ENCODE results near the gene PXK. TPM values are rescaled to one million over a fixed set of nuclear protein-coding genes. Genes with fewer than 3 reads are reported as not detected.

Gene PXK
- total and polyA plus RNA-seq, 8 donors: 8.3 to 54.0 (median 31.1) TPM

DNA sequence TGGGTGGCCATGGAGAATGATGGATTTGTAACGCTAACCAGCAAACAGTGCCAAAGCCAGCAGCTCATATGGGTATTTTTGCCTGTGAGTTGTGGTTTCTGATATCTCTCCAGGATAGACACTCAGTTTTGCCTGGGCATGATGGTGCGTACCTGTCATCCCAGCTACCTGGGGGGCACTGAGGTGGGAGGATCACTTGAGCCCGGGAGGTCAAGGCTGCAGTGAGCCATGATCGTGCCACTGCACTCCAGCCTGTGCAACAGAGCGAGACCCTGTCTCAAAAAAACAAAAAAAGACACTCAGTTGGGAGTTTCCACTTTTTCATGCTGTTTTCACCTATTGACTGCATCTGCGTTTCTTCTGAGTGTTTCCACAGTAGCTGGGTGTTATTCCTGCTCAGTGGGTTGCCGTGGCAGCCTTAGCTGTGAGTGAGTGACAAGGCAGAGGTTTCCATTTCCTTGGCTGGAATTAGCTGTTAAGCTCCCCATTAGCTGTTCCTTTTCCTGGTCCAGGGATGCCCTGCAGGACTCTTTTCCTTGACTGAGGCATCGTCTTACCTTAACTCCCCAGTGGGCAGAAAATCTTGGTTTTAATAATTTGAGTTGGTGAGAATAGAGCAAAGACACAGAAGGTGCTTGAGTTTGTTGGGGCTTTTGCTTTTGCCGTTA, 40.9 kb upstream of the PXK start:
- WGBS, 5 donors: 80 to 93% (median 83%) methylated on average over 9 of the region's 9 CpGs
- H3K4me1 ChIP-seq: no peaks in the 10 kb centered on the region
- H3K36me3 ChIP-seq: peaks cover 5 to 38% (median 24%) of the 10 kb centered on the region in 4 donors
- no peak for DNase-seq
- TF ChIP-seq EP300 (IDR thresholded peaks at IDR 0.05) (no peak), POLR2AphosphoS5 (IDR thresholded peaks at IDR 0.05) (no peak), POLR2A (IDR thresholded peaks at IDR 0.05) (no peak), CTCF (IDR thresholded peaks at IDR 0.05) (no peak)
- H3K9me3 ChIP-seq: no peaks in the 10 kb centered on the region
- H3K27ac ChIP-seq: no peak overlapping the region
- H3K4me3 ChIP-seq: no peak overlapping the region
- H3K27me3 ChIP-seq: no peaks in the 10 kb centered on the region
- intact Hi-C loops (cut with DNase I; ENCODE audit: low total_unique reads): loop anchor here (10.0 kb wide), 1 partner anchor 57 kb away; the partner anchor contains the start of gene ABHD6

DNA sequence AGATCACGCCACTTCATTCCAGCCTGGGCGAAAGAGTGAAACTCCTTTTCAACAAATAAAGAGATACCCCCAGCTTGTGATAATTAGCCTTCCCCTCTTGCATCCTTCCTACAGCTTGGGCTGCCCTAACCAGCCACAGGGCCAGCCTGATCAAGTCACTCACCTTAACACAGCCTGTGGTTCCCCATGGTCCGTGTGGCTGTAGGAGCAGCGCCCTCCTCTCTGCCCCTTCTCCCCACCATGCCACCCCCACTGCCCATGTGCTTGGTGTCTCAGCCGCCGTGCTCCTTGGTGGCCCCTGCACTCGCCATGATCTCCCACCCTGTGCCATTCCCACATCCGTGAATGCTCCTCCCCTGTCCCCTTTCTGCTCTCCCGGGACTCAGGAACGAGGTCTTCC, 39.8 kb upstream of the PXK start:
- TF ChIP-seq POLR2A (IDR thresholded peaks at IDR 0.05): no peak
- no peak for TF ChIP-seq POLR2AphosphoS5 (IDR thresholded peaks at IDR 0.05)
- TF ChIP-seq EP300 (IDR thresholded peaks at IDR 0.05): no peak
- WGBS, 5 donors: 82 to 92% (median 92%) methylated on average over 10 of the region's 10 CpGs
- Histone ChIP-seq H3K27me3 (no peaks in the 10 kb centered on the region), H3K27ac (no peak overlapping the region), H3K4me1 (no peaks in the 10 kb centered on the region), H3K9me3 (no peaks in the 10 kb centered on the region), H3K4me3 (no peak overlapping the region), H3K36me3 (peaks cover 5 to 27% (median 14%) of the 10 kb centered on the region in 4 donors)
- DNase-seq: no peak
- intact Hi-C loops (cut with DNase I; ENCODE audit: low total_unique reads): loop anchor here (10.0 kb wide), 1 partner anchor 58 kb away; the partner anchor contains the start of gene ABHD6

DNA sequence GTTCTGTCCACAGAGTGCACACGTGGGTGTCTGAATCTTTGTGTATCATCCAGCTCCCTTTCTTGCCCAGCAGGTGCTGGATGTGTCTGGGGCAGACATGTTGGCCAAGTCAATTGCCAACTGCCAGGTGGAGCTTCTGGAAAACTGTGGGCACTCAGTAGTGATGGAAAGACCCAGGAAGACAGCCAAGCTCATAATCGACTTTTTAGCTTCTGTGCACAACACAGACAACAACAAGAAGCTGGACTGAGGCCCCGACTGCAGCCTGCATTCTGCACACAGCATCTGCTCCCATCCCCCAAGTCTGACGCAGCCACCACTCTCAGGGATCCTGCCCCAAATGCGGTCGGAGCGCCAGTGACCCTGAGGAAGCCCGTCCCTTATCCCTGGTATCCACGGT, 39.2 kb upstream of the PXK start:
- Histone ChIP-seq H3K4me3 (no peak overlapping the region), H3K36me3 (peaks cover 5 to 22% (median 7%) of the 10 kb centered on the region in 4 donors), H3K4me1 (no peaks in the 10 kb centered on the region), H3K27me3 (no peaks in the 10 kb centered on the region), H3K9me3 (no peaks in the 10 kb centered on the region), H3K27ac (no peak overlapping the region)
- 75 to 83% (median 78%) methylated on average over 9 of the region's 9 CpGs for WGBS, 5 donors
- TF ChIP-seq CTCF (IDR thresholded peaks at IDR 0.05) (no peak), EP300 (IDR thresholded peaks at IDR 0.05) (no peak), POLR2A (IDR thresholded peaks at IDR 0.05) (no peak), POLR2AphosphoS5 (IDR thresholded peaks at IDR 0.05) (no peak)
- intact Hi-C loops (cut with DNase I; ENCODE audit: low total_unique reads): loop anchor here (10.0 kb wide), 1 partner anchor 59 kb away; the partner anchor contains the start of gene ABHD6
- no peak for DNase-seq

DNA sequence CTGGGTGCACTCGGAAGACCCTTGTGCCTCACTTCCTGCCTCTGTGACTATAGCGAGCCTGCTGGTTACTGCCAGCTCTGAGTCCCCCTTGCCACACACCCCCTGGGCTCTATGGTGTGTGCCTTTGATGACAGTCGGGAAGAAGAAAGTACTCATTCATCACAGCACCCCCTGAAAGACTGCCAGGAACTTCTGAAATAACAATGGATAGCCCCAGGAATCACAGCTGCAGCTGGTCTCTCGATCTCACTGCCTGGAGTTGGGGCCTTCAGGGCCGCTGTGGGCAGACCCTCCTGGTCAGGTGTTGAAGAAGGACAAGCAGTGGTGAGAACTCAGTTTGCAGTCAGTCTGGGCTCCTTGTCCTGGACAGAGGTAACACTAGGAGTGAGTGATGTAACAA, 36.4 kb upstream of the PXK start:
- no peak overlapping the region for H3K27ac ChIP-seq
- 56 to 75% (median 67%) methylated on average over 4 to 5 of the region's 5 CpGs for WGBS, 5 donors
- intact Hi-C loops (cut with DNase I; ENCODE audit: low total_unique reads): loop anchor here (5.0 to 10.0 kb wide), 2 partner anchors 61 to 104 kb away; partner anchors contain the start of gene ABHD6

More for the DNA sequence above, 36.4 kb upstream of the PXK start:
- H3K27me3 ChIP-seq: peaks cover 0 to 17% (median 0%) of the 10 kb centered on the region in 3 donors
- DNase-seq: no peak
- H3K4me1 ChIP-seq: peaks cover 0 to 8% (median 4%) of the 10 kb centered on the region in 4 donors
- peaks cover 0 to 22% (median 5%) of the 10 kb centered on the region in 4 donors for H3K36me3 ChIP-seq
- no peak for TF ChIP-seq CTCF (IDR thresholded peaks at IDR 0.05)
- H3K9me3 ChIP-seq: no peaks in the 10 kb centered on the region
- H3K4me3 ChIP-seq: no peak overlapping the region
